IPS-18a (cell line): Measurements from ENCODE around the gene IL21R.

Experiments used
- H3K27ac ChIP-seq: one replicate; pipeline ENCODE4 v1.5.1; 2013; ENCODE audit warnings: low read length
- H3K27me3 ChIP-seq: one replicate; pipeline ENCODE4 v1.6.1; 2013; ENCODE audit warnings: mild to moderate bottlenecking, low read length; ENCODE audit not compliant: control insufficient read depth, insufficient read depth
- H3K36me3 ChIP-seq: one replicate; pipeline ENCODE4 v1.6.1; 2013; ENCODE audit warnings: low read depth, low read length; ENCODE audit not compliant: control insufficient read depth
- H3K4me1 ChIP-seq: one replicate; pipeline ENCODE4 v1.6.1; 2013; ENCODE audit warnings: low read depth, low read length; ENCODE audit not compliant: control insufficient read depth
- H3K4me3 ChIP-seq: one replicate; pipeline ENCODE4 v1.5.1; 2013; ENCODE audit warnings: low read length
- H3K9ac ChIP-seq: one replicate; pipeline ENCODE4 v1.6.1; 2013; ENCODE audit warnings: mild to moderate bottlenecking, low read length, moderate library complexity
- H3K9me3 ChIP-seq: one replicate; pipeline ENCODE4 v1.6.1; 2013; ENCODE audit warnings: low read depth, low read length; ENCODE audit not compliant: control insufficient read depth

The IL21R gene

DNA sequence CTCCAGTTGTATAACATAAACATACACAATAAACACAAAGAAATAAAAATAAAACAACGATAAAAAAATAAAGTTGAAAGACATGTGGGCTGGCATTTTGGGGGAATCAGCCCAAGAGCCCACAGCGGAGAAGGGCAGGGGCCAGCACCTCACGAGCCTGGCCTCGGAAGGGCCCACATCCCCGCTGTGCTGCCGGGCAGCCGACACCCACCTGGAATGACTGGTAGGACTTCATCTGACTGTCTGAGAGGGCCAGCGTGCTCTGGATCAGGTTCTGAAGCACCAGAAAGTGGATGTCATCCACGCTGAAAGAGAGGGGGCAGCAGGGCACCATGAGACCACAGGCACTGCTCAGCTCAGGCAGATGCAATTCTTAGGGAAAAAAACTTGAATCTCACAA is 74.3 kb downstream of the IL21R start:
- H3K9me3 ChIP-seq: no peaks in the 10 kb centered on the region
- no peak overlapping the region for H3K4me3 ChIP-seq
- peaks cover 90% of the 10 kb centered on the region for H3K36me3 ChIP-seq

DNA sequence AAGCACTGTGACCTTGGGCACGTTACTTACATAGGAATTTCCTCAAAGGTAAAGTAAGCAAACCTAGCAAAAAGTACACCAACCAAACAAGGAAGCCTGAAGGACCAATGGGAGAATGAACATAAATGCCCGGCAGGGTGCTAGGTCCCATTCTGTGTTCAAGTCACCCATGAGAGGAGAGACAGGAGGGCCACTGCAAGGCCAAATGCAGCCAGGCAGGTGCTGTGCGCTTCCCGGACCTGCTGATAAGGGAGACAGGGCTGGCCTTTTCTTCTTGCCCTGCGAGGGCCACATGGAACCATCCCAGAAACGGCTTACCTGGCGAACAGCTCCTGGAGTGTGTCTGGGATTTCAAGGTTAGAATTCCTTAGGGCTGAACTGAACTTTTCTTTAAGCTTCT is 78.8 kb downstream of the IL21R start:
- no peak overlapping the region for H3K27ac ChIP-seq
- H3K9me3 ChIP-seq: no peaks in the 10 kb centered on the region
- H3K27me3 ChIP-seq: no peaks in the 10 kb centered on the region
- H3K9ac ChIP-seq: no peak overlapping the region
- peaks cover 92% of the 10 kb centered on the region for H3K36me3 ChIP-seq
- no peaks in the 10 kb centered on the region for H3K4me1 ChIP-seq
- no peak overlapping the region for H3K4me3 ChIP-seq

More for the DNA sequence above, 74.3 kb downstream of the IL21R start:
- Histone ChIP-seq H3K27me3 (no peaks in the 10 kb centered on the region), H3K27ac (no peak overlapping the region), H3K4me1 (no peaks in the 10 kb centered on the region), H3K9ac (no peak overlapping the region)

DNA sequence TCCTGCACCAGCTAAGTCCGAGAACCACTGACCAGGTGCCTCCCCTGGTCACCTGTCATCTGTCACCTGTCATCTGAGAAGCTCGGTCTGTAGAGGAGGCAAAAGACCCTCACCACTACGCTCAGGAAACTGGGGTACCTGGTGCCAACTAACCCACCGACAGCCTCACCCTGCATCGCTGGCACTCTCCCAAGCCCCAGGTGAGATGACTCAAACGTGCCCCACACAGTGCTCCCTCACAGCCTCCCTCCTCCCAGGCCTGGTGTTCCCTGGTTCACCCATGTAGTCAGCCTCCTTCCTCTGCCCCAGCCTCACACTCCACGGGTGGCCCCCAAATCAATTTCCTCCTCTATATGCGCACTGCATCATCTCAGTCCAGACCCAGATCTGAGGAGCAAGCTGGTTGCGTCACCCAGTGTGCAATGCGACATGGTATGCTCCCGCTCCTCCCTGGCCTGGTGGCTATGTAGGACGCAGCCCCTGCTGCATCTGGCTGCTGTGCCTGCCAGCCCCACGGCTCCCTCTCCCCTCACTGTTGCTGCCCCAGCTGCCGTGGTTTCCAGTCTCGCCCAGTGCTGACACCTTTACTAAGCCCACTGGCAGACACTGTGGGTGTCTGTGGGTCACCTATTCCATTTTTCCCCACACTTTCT is 79.4 kb downstream of the IL21R start:
- Histone ChIP-seq H3K9ac (no peak overlapping the region), H3K27me3 (no peaks in the 10 kb centered on the region), H3K27ac (no peak overlapping the region), H3K9me3 (no peaks in the 10 kb centered on the region), H3K36me3 (peaks cover 92% of the 10 kb centered on the region), H3K4me1 (no peaks in the 10 kb centered on the region), H3K4me3 (no peak overlapping the region)

DNA sequence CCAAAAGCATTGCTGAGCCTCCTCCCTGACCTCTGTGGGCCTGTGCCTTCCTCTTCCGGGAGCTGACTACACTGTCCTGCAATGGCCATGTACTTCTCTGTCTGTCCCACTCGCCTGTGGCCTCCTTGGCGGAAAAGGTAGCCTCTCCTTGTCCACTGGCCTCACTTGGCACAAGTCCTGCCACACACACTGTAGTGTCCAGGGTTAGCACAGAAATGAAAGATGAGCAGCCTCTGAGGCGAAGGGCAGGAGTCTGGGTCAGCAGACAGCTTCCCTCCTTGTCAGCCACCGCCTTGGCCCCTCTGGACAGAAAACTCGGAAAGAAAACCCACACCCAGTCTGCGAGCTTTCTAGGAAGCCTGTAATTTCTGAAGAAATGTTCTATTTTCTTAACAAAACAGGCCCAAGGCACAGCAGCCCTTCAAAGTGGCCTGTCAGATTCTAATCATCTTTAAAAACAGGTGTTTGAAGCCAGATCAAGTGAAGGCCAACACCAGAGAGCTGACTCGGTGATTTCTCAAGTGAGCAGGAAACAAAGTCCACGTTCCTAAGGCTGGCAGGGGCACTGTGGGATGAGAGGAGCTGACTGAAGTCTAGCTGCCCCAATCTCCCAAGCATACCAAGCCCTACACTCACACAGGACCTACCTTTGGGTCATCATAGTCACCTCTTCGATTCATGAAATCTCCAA is 80.6 kb downstream of the IL21R start:
- no peaks in the 10 kb centered on the region for H3K27me3 ChIP-seq
- H3K36me3 ChIP-seq: peaks cover 89% of the 10 kb centered on the region
- no peaks in the 10 kb centered on the region for H3K4me1 ChIP-seq
- H3K4me3 ChIP-seq: no peak overlapping the region
- H3K9ac ChIP-seq: no peak overlapping the region
- H3K9me3 ChIP-seq: no peaks in the 10 kb centered on the region
- no peak overlapping the region for H3K27ac ChIP-seq

DNA sequence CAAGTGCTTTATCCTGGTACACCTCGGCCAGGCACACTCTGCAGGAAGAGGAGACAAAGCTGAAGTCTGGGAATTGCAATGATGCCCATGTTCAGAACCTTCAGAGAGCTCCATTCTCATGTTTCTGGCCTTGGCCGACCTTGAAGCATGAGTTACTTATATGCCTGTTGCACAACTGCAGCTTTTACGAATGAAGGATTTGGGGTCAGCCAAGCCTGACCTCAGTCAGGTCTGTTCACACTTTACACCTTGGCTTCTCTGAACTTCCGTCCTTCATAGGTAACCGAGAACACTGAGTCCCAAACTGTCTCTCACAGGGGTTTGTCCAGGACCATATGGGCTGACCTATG is 81.1 kb downstream of the IL21R start:
- no peak overlapping the region for H3K9ac ChIP-seq
- H3K9me3 ChIP-seq: no peaks in the 10 kb centered on the region
- no peak overlapping the region for H3K27ac ChIP-seq
- H3K4me1 ChIP-seq: no peaks in the 10 kb centered on the region
- no peaks in the 10 kb centered on the region for H3K27me3 ChIP-seq
- no peak overlapping the region for H3K4me3 ChIP-seq
- peaks cover 89% of the 10 kb centered on the region for H3K36me3 ChIP-seq

DNA sequence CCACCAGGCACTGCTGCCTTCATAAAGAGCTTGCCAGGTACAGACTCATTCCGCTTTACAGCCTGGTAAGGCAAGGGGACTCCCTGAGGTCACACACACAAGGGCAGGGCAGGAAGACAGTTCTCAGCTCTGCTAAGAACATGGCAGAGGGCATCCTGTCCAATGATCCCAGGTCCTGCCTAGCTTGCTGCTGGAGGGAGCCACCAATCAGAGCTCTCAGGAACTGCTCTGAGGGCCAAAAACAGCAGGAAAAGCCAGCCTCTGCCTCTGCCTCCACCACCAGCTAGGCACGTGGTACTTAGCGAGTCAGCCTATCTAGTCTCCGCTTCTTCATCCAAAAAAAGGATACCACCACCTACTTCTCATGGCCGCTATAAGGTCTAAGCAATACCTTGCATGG is 81.7 kb downstream of the IL21R start:
- Histone ChIP-seq H3K27me3 (no peaks in the 10 kb centered on the region), H3K9me3 (no peaks in the 10 kb centered on the region), H3K27ac (no peak overlapping the region), H3K9ac (no peak overlapping the region), H3K4me1 (no peaks in the 10 kb centered on the region), H3K4me3 (no peak overlapping the region), H3K36me3 (peaks cover 89% of the 10 kb centered on the region)

DNA sequence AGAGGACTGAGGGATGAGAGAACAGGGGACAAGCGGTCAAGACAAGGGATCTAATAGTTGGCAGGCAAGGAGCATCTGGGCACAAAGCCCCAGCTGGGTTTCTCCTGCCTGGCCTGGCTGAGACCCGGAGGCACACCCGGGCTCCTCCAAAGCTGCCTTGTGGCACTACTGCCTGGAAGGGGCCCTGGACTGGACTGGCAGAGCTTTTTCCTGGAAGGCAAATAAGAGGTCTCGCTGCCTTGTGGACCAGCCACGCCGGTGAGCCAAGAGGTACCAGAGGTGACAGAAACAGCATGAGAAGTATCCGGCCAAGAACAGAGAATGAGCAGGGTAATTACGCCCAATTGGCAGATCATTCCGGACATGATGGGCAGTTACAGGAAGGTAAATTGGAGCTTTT is 83.2 kb downstream of the IL21R start:
- Histone ChIP-seq H3K36me3 (peaks cover 97% of the 10 kb centered on the region), H3K9ac (no peak overlapping the region), H3K9me3 (no peaks in the 10 kb centered on the region), H3K27ac (no peak overlapping the region), H3K4me3 (no peak overlapping the region), H3K4me1 (no peaks in the 10 kb centered on the region), H3K27me3 (no peaks in the 10 kb centered on the region)

DNA sequence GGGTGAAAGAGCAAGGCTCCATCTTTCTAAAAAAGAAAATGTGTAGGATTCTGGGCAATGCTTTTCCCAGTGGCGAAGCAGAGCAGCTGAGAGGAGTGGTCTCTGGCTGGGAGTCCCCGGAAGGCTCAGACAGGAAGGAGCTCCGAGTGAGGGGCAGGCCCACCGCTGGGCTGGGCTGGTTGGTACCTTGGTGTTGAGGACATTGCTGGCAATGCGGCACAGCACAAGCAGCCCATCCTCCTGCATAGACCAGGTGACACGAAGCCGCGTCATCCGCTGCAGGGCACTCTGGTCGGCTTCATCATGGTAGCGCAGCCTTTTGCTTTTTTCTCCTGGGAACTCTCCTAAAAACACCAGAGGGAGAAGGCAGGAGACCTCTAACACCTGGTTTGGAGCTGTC is 83.8 kb downstream of the IL21R start:
- no peaks in the 10 kb centered on the region for H3K9me3 ChIP-seq
- no peaks in the 10 kb centered on the region for H3K27me3 ChIP-seq
- no peak overlapping the region for H3K9ac ChIP-seq
- H3K36me3 ChIP-seq: peaks cover 97% of the 10 kb centered on the region
- H3K4me1 ChIP-seq: no peaks in the 10 kb centered on the region
- no peak overlapping the region for H3K4me3 ChIP-seq
- no peak overlapping the region for H3K27ac ChIP-seq

DNA sequence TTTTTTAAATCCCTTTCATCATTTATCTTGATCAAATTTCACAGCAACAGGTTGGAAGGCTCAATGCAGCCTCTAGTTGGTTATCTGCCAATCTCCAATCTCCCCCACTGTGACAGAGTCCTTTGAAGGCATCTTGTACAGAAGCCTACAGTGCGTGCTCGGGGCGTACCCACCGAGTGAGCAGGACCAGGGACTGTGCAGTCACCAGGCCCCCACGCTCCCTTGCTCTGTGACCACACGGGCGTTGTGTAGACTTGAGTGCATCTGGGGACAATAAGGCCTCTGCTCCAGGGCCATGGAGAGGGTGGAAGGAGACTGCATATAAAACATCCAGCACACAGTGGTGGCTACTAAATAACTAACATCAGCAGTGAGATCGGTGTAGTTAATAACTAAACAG is 84.4 kb downstream of the IL21R start:
- Histone ChIP-seq H3K36me3 (peaks cover 97% of the 10 kb centered on the region), H3K27ac (no peak overlapping the region), H3K4me3 (no peak overlapping the region), H3K27me3 (no peaks in the 10 kb centered on the region), H3K9ac (no peak overlapping the region), H3K9me3 (no peaks in the 10 kb centered on the region), H3K4me1 (no peaks in the 10 kb centered on the region)

DNA sequence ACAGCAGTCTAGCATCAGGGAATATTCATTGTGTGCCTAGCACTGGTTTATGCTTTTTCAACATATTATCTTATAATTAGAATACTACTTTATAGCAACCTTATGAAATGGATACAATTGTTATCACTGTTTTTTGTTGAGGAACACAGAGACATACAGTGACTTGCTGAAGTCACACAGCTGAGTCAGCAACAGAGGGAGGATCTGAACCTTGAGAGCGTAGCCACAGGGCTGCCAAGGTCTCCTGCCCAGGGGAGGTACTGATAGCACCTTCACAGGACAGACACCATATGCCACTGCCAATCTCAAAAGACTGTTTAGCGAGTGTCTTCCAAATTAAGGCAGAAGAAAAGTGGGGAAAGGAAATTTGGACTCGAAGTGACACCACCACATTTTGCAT is 84.8 kb downstream of the IL21R start:
- Histone ChIP-seq H3K27me3 (no peaks in the 10 kb centered on the region), H3K9ac (no peak overlapping the region), H3K9me3 (no peaks in the 10 kb centered on the region), H3K4me1 (no peaks in the 10 kb centered on the region), H3K27ac (no peak overlapping the region), H3K36me3 (peaks cover 97% of the 10 kb centered on the region), H3K4me3 (no peak overlapping the region)

DNA sequence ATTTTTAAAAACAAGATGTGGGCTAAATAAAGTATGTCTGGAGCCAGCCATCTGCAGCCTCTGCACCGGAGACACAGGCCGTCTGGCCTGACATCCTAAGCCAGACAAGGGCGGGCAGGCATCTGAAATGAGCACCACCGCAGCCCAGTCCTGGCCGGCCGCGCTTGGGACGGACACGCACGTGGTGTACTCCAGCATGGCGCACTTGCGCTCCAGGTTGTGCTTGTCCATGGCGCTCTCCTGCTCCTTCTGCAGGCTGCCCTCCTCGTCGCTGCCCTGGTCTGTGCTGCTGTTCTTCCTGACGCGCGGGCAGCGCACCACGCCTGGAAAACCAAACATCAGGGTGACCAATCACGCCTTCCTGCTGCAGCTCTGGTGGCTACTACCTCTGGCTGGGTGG is 87.4 kb downstream of the IL21R start:
- H3K27me3 ChIP-seq: no peaks in the 10 kb centered on the region
- no peaks in the 10 kb centered on the region for H3K9me3 ChIP-seq
- H3K36me3 ChIP-seq: peaks cover 93% of the 10 kb centered on the region
- H3K4me1 ChIP-seq: no peaks in the 10 kb centered on the region
- H3K9ac ChIP-seq: no peak overlapping the region
- H3K27ac ChIP-seq: no peak overlapping the region
- no peak overlapping the region for H3K4me3 ChIP-seq

DNA sequence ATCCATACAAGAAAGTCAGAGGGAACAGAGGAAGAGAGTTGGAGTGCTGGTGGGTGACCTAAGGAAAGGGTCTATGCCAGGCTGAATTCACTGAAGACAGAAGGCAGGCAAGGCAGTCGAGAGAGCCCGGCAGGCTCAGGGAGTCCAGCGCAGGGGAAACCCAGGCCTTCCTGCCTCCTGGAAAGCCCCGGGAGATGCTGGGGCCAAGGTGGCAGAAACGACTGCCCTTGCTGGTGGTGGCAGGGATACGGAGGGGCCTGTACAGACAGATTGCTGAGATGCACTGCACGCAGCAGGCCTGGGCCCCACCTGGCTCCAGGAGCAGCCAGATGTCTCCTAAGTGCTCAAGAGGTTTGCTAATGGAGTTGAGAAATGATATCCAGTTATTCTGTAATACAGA is 87.9 kb downstream of the IL21R start:
- H3K4me3 ChIP-seq: no peak overlapping the region
- H3K9ac ChIP-seq: no peak overlapping the region
- no peaks in the 10 kb centered on the region for H3K9me3 ChIP-seq
- no peak overlapping the region for H3K27ac ChIP-seq
- H3K4me1 ChIP-seq: no peaks in the 10 kb centered on the region
- no peaks in the 10 kb centered on the region for H3K27me3 ChIP-seq
- peaks cover 93% of the 10 kb centered on the region for H3K36me3 ChIP-seq
